NCI-H524 (cell line): ENCODE data around the gene OR4M1.
"Not testable (repeated sequence)": the region's sequence is repeated elsewhere in the genome, so short reads cannot be mapped to it uniquely, and the experiment has no call there.

ENCODE experiments used
- DNase-seq, 2 experiments: peaks; one replicate each; lab custom pipeline; 2025; lab: John Stamatoyannopoulos, UW

Gene OR4M1

GRCh38 chr14:19773204-19773603, at the start of gene OR4M1:
OR4M1 (plus strand) TSS chr14:19773504; CDS start chr14:19780323, 6,819 bp downstream.
- DNase-seq: not testable (repeated sequence)

GRCh38 chr14:19729359-19729758, 43.9 kb upstream of the OR4M1 start:
- no peak for DNase-seq

GRCh38 chr14:19729763-19730162, 43.5 kb upstream of the OR4M1 start:
- DNase-seq: no peak

GRCh38 chr14:19733893-19734292, 39.4 kb upstream of the OR4M1 start:
- not testable (repeated sequence) for DNase-seq

- DNase-seq: no peak
Measured at GRCh38 chr14:19743256-19743655, 30.0 kb upstream of the OR4M1 start, which contains the start of gene OR4Q3. OR4Q3 (plus strand) TSS chr14:19743571.

GRCh38 chr14:19752316-19752715, 21.0 kb upstream of the OR4M1 start:
- DNase-seq: not testable (repeated sequence)

GRCh38 chr14:19754172-19754571, 19.1 kb upstream of the OR4M1 start:
- no peak for DNase-seq

GRCh38 chr14:19771491-19771890, 1.8 kb upstream of the OR4M1 start:
- DNase-seq: not testable (repeated sequence)

- DNase-seq: no peak
Measured at GRCh38 chr14:19771895-19772430, 1.3 kb upstream of the OR4M1 start.

- DNase-seq: not testable (repeated sequence)
Measured at GRCh38 chr14:19772454-19772853, 850 bp upstream of the OR4M1 start.

GRCh38 chr14:19775587-19775986, 2.3 kb downstream of the OR4M1 start:
- DNase-seq: no peak

- DNase-seq: not testable (repeated sequence)
Measured at GRCh38 chr14:19785848-19786247, 12.5 kb downstream of the OR4M1 start.

- DNase-seq: not testable (repeated sequence)
Measured at GRCh38 chr14:19787318-19787717, 14.0 kb downstream of the OR4M1 start.

- DNase-seq: not testable (repeated sequence)
Measured at GRCh38 chr14:19788150-19788549, 14.8 kb downstream of the OR4M1 start.

GRCh38 chr14:19796520-19797108, 23.3 kb downstream of the OR4M1 start:
- DNase-seq: not testable (repeated sequence)

GRCh38 chr14:19799880-19800279, 26.6 kb downstream of the OR4M1 start:
- no peak for DNase-seq

GRCh38 chr14:19800282-19801117, 27.2 kb downstream of the OR4M1 start:
- peak; percentile 8 to 76 for DNase-seq

GRCh38 chr14:19801118-19801464, 27.8 kb downstream of the OR4M1 start:
- DNase-seq: no peak

GRCh38 chr14:19803470-19803869, 30.2 kb downstream of the OR4M1 start, which contains the start of gene OR4N2:
OR4N2 (plus strand) TSS chr14:19803770; CDS start chr14:19827449, 23,679 bp downstream.
- not testable (repeated sequence) for DNase-seq

GRCh38 chr14:19813171-19813920, 40.0 kb downstream of the OR4M1 start:
- not testable (repeated sequence) for DNase-seq

GRCh38 chr14:19819879-19820278, 46.6 kb downstream of the OR4M1 start:
- not testable (repeated sequence) for DNase-seq

GRCh38 chr14:19821016-19821415, 47.7 kb downstream of the OR4M1 start:
- DNase-seq: not testable (repeated sequence)
